Ascending aorta (tissue), 2 donors: ENCODE measurements around the gene DIP2A. TPM values are rescaled to one million over a fixed set of nuclear protein-coding genes. Genes with fewer than 3 reads are reported as not detected.

Experiments used
- DNase-seq, 2 donors: peaks; one replicate each; pipeline ENCODE4 v3.0.0-alpha.2; 2019; ENCODE audit warnings: low spot score in 2 of 2
- H3K27ac ChIP-seq, 2 donors: fragments of 200-600 bp; sonication (generic); one replicate each; pipeline ENCODE4 v1.5.1; 2016 to 2017; ENCODE audit warnings: mild to moderate bottlenecking in 1 of 2
- H3K27me3 ChIP-seq: fragments of 200-600 bp; sonication (generic); one replicate; pipeline ENCODE4 v1.5.1; 2017
- H3K36me3 ChIP-seq, 2 donors: fragments of 200-600 bp; sonication (generic); one replicate each; pipeline ENCODE4 v1.5.1; 2016
- H3K4me1 ChIP-seq, 2 donors: fragments of 200-600 bp; sonication (generic); one replicate each; pipeline ENCODE4 v1.5.1; 2016 to 2017; ENCODE audit warnings: mild to moderate bottlenecking in 1 of 2
- H3K4me3 ChIP-seq, 2 donors: fragments of 200-600 bp; sonication (generic); one replicate each; pipeline ENCODE4 v1.5.1; 2016 to 2017; ENCODE audit warnings: mild to moderate bottlenecking in 1 of 2
- H3K9me3 ChIP-seq, 2 donors: fragments of 200-600 bp; sonication (generic); one replicate each; pipeline ENCODE4 v1.5.1; 2016
- intact Hi-C: fragments of 100-400 bp; cut with DNase I; formaldehyde crosslinking; loops from one replicate; pipeline ENCODE4 v1.15.1; 2023
- total RNA-seq: library from RNA; depleted of rRNA; stranded (reverse); fragments of >200 nt; gene quantifications from one replicate; pipeline ENCODE4 v1.1.0, GENCODE V29; 2016
- TF ChIP-seq, protein P1 (sequence below), 3 experiments: fragments of 200-600 bp in 2 of 3; fragments of 450-650 bp in 1 of 3; sonication (generic) in 2 of 3; IDR thresholded peaks; one replicate each; pipeline ENCODE4 v1.5.1; 2016 to 2019; ENCODE audit warnings: antibody characterized with exemption in 3 of 3, mild to moderate bottlenecking in 1 of 3, moderate library complexity in 1 of 3

The DIP2A gene
- total RNA-seq, 1 donor from 2014 or later: 72.8 TPM

- no peak for DNase-seq
- TF ChIP-seq, protein P1, sequence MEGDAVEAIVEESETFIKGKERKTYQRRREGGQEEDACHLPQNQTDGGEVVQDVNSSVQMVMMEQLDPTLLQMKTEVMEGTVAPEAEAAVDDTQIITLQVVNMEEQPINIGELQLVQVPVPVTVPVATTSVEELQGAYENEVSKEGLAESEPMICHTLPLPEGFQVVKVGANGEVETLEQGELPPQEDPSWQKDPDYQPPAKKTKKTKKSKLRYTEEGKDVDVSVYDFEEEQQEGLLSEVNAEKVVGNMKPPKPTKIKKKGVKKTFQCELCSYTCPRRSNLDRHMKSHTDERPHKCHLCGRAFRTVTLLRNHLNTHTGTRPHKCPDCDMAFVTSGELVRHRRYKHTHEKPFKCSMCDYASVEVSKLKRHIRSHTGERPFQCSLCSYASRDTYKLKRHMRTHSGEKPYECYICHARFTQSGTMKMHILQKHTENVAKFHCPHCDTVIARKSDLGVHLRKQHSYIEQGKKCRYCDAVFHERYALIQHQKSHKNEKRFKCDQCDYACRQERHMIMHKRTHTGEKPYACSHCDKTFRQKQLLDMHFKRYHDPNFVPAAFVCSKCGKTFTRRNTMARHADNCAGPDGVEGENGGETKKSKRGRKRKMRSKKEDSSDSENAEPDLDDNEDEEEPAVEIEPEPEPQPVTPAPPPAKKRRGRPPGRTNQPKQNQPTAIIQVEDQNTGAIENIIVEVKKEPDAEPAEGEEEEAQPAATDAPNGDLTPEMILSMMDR (IDR thresholded peaks at IDR 0.05): no peak
- intact Hi-C loops: no loop called here
These were observed 21.8 kb downstream of the DIP2A start for GRCh38 chr21:46480466-46480865.

DNA sequence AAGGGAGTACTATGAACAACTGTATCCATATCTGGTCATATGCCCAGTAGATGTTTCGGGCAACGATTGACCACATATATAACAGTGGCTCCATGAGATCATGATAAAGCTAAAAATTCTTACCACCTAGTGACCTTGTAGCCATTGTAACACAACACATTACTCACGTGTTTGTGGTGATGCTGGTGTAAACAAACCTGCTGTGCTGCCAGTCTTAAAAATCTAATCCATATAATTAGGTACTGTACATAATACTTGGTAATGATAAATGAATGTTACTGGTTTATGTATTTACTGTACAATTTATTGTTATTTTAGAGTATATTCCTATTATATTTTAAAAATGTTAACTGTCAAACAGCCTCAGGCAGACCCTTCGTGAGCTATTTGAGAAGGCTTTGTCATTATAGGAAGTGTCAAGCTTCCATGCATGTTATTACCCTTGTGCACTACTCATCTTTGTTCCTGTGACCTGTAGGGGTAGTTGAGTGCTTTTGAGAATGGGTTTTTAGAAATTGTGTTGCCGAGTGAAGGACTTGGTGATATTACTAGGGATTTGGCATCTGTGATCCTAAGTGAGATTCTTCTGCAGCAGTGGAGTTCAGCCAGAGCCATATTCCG, 23.6 kb downstream of the DIP2A start:
- Histone ChIP-seq H3K4me1 (no peaks in the 10 kb centered on the region), H3K4me3 (no peak overlapping the region), H3K9me3 (no peaks in the 10 kb centered on the region), H3K27ac (no peak overlapping the region), H3K36me3 (peaks cover 0 to 16% of the 10 kb centered on the region in 2 donors), H3K27me3 (no peaks in the 10 kb centered on the region)
- no peak for DNase-seq
- intact Hi-C loops: no loop called here
- TF ChIP-seq, protein P1 (IDR thresholded peaks at IDR 0.05): no peak

More at GRCh38 chr21:46480466-46480865, 21.8 kb downstream of the DIP2A start:
- Histone ChIP-seq H3K9me3 (no peaks in the 10 kb centered on the region), H3K27ac (no peak overlapping the region), H3K36me3 (peaks cover 0 to 7% of the 10 kb centered on the region in 2 donors), H3K4me3 (no peak overlapping the region), H3K27me3 (no peaks in the 10 kb centered on the region), H3K4me1 (no peaks in the 10 kb centered on the region)

DNA sequence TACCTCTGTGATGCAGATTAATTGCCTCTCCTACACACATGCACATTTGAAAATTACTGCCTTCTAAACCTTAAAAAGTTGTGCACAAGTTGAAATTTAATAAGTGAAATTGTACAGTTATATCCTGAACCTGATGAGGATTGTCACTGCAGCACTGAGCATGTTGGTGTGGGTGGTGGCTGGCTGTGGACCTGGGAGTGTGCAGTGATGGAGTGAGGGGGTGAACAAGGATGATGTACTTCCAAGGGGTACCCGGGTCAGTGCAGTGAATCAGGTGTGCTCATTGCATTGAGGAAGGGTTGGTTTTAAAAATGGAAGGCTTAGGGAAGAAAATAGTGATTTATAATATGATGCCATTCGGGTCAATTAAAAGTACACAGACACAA, 24.1 kb downstream of the DIP2A start:
- H3K4me1 ChIP-seq: no peaks in the 10 kb centered on the region
- no peak overlapping the region for H3K4me3 ChIP-seq
- no peaks in the 10 kb centered on the region for H3K27me3 ChIP-seq
- no peaks in the 10 kb centered on the region for H3K9me3 ChIP-seq
- intact Hi-C loops: no loop called here
- TF ChIP-seq, protein P1 (IDR thresholded peaks at IDR 0.05): no peak
- no peak for DNase-seq
- peaks cover 0 to 19% of the 10 kb centered on the region in 2 donors for H3K36me3 ChIP-seq
- no peak overlapping the region for H3K27ac ChIP-seq

DNA sequence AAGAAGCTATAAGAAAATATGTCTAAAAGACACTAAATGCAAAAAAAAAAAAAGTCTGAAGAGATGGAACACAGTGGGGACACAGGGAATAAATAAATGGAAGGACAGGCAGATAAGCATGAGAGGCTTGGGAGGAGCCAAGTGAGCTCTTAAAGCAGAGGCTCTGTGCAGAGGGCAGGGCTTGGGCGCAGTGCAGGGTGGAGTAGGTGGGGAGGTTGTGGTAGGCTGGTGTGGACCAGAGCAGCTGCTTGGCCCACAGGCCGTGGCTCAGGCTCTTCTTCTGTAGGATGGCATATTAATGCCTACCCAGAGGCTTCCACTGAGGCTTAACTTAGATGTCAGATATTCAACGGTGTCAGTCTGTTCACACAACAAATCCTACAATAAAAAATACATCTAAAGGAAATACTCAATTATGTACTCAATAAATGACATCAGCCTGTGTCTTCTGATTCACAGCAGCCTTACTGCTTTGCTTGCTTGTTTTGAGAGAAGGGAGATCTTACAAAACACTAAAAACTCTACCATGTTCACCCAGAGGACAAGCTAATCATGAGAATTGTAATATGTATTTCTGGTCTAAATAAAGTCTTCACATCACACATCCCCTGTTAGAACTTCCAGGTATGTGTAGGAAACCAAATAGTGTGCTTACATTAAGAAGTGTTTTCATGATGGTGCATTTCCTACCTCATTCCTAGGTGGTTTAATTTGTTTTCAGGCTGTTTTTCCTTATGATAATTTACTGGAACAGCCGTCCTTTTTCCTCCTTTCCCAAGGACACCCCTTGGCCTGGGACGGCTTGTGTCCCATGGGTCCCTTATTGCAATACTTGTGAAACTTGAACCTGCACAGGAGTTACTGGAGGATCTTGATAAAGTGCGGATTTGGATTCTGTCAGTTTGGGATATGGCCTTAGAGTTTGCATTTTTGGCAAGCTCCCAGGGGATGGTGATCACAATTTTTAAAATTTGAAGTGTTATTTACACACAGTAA, 24.9 kb downstream of the DIP2A start:
- Histone ChIP-seq H3K36me3 (peaks cover 0 to 19% of the 10 kb centered on the region in 2 donors), H3K4me3 (no peak overlapping the region), H3K27ac (no peak overlapping the region), H3K4me1 (no peaks in the 10 kb centered on the region), H3K9me3 (no peaks in the 10 kb centered on the region), H3K27me3 (no peaks in the 10 kb centered on the region)
- intact Hi-C loops: no loop called here
- TF ChIP-seq, protein P1 (IDR thresholded peaks at IDR 0.05): no peak
- no peak for DNase-seq

GRCh38 chr21:46486481-46487126, 27.9 kb downstream of the DIP2A start:
- no peaks in the 10 kb centered on the region for H3K27me3 ChIP-seq
- DNase-seq: no peak
- no peak overlapping the region for H3K4me3 ChIP-seq
- H3K9me3 ChIP-seq: no peaks in the 10 kb centered on the region
- TF ChIP-seq, protein P1 (IDR thresholded peaks at IDR 0.05): no peak
- no peak overlapping the region for H3K27ac ChIP-seq
- intact Hi-C loops: no loop called here
- H3K4me1 ChIP-seq: no peaks in the 10 kb centered on the region
- H3K36me3 ChIP-seq: peaks cover 0 to 34% of the 10 kb centered on the region in 2 donors
